H1 (cell line): Measurements from ENCODE around the gene PPIC. TPM values are rescaled to one million over a fixed set of nuclear protein-coding genes. Genes with fewer than 3 reads are reported as not detected.

Experiments used
- CTCF ChIA-PET: fragments of 300-600 bp; sonication (Branson Sonifier 250); formaldehyde crosslinking; loops from one replicate; lab custom pipeline; 2021; ENCODE audit not compliant: partially characterized antibody; lab: Charles Lee
- POLR2A ChIA-PET: fragments of 300-600 bp; sonication (Branson Sonifier 250); formaldehyde crosslinking; loops from one replicate; lab custom pipeline; 2021; ENCODE audit warnings: inconsistent platforms; ENCODE audit not compliant: partially characterized antibody; lab: Charles Lee
- DNase-seq, 2 experiments: peaks; one replicate each; pipeline versions ENCODE4 v3.0.0 to v3.0.0-alpha.2; 2010 to 2022; ENCODE audit warnings: low spot score in 2 of 2, low read depth in 1 of 2, mixed read lengths in 1 of 2
- FAIRE-seq: peaks from 2 replicates; lab custom pipeline; 2011; peaks lifted over from hg19 to GRCh38; lab: Jason Lieb, UNC
- H2AFZ ChIP-seq: 2 replicates; pipeline ENCODE4 v1.8.1; 2012; ENCODE audit warnings: low read length, inconsistent platforms
- H2AK5ac ChIP-seq: 2 replicates; pipeline ENCODE4 v1.6.1; 2013; ENCODE audit warnings: low read depth, low read length
- H2BK120ac ChIP-seq: replicated peaks from 2 replicates; pipeline ENCODE3; 2013; ENCODE audit warnings: low read depth, low read length, inconsistent platforms
- H2BK12ac ChIP-seq: 2 replicates; pipeline ENCODE4 v1.6.1; 2013; ENCODE audit warnings: low read depth, low read length
- H2BK15ac ChIP-seq: 2 replicates; pipeline ENCODE4 v1.6.1; 2013; ENCODE audit warnings: low read length
- H2BK20ac ChIP-seq: 2 replicates; pipeline ENCODE4 v1.6.1; 2013; ENCODE audit warnings: low read length
- H2BK5ac ChIP-seq: 2 replicates; pipeline ENCODE4 v1.6.1; 2013; ENCODE audit warnings: low read depth, low read length
- H3K14ac ChIP-seq: 2 replicates; pipeline ENCODE4 v1.6.1; 2013; ENCODE audit warnings: inconsistent platforms; ENCODE audit not compliant: insufficient read length
- H3K18ac ChIP-seq: 2 replicates; pipeline ENCODE4 v1.6.1; 2013; ENCODE audit warnings: low read length; ENCODE audit errors: extremely low read depth
- H3K23ac ChIP-seq: 2 replicates; pipeline ENCODE4 v1.6.1; 2013; ENCODE audit warnings: inconsistent platforms; ENCODE audit not compliant: insufficient read length
- H3K23me2 ChIP-seq: 2 replicates; pipeline ENCODE4 v1.6.1; 2013; ENCODE audit warnings: low read depth, low read length
- H3K27ac ChIP-seq: 2 replicates; pipeline ENCODE4 v1.6.1; 2011; ENCODE audit warnings: low read depth, low read length, inconsistent platforms
- H3K27me3 ChIP-seq, 4 experiments: replicated peaks in 1 of 4; 1 replicate in 1 of 4; 2 replicates in 3 of 4; pipeline versions ENCODE4 v1.6.1 to v1.8.1; 2011 to 2013; ENCODE audit warnings: low read length in 3 of 4, mild to moderate bottlenecking in 3 of 4, inconsistent platforms in 2 of 4, mixed read lengths in 2 of 4, moderate library complexity in 1 of 4; ENCODE audit not compliant: control insufficient read depth in 3 of 4, insufficient read depth in 3 of 4; ENCODE audit errors: extremely low read depth in 1 of 4
- H3K36me3 ChIP-seq, 4 experiments: 2 replicates each; pipeline versions ENCODE4 v1.6.1 to v1.8.1; 2011 to 2013; ENCODE audit warnings: mild to moderate bottlenecking in 4 of 4, low read length in 3 of 4, moderate library complexity in 2 of 4, control low read depth in 1 of 4, inconsistent platforms in 1 of 4; ENCODE audit not compliant: insufficient read depth in 4 of 4, control insufficient read depth in 2 of 4
- H3K4ac ChIP-seq: replicated peaks from 2 replicates; pipeline ENCODE3; 2013; ENCODE audit warnings: low read length, low read depth, mixed read lengths, inconsistent platforms; ENCODE audit not compliant: insufficient read length
- H3K4me1 ChIP-seq, 4 experiments: replicated peaks in 1 of 4; 1 replicate in 1 of 4; 2 replicates in 3 of 4; pipeline versions ENCODE4 v1.6.1 to v1.8.1; 2011 to 2013; ENCODE audit warnings: low read length in 3 of 4, inconsistent platforms in 2 of 4, mixed read lengths in 1 of 4; ENCODE audit not compliant: insufficient read depth in 4 of 4, control insufficient read depth in 3 of 4
- H3K4me2 ChIP-seq, 2 experiments: 2 replicates each; pipeline versions ENCODE4 v1.6.1 to v1.8.1; 2011 to 2013; ENCODE audit warnings: low read depth in 2 of 2, low read length in 2 of 2, control low read depth in 1 of 2, inconsistent platforms in 1 of 2, mild to moderate bottlenecking in 1 of 2; ENCODE audit not compliant: insufficient read depth in 1 of 2
- H3K4me3 ChIP-seq, 4 experiments: fragments of 200-600, 300-600 bp in 1 of 4; sonication (generic), shearing (Covaris generic), sonication (Bioruptor Twin) in 1 of 4; 2 replicates each; pipeline versions ENCODE4 v1.5.1 to v1.8.1; 2011 to 2016; ENCODE audit warnings: low read length in 4 of 4, low read depth in 3 of 4, control low read depth in 2 of 4, inconsistent platforms in 2 of 4, mild to moderate bottlenecking in 2 of 4, mixed read lengths in 1 of 4, moderate library complexity in 1 of 4; ENCODE audit not compliant: insufficient read depth in 2 of 4; ENCODE audit errors: extremely low read depth in 1 of 4
- H3K56ac ChIP-seq: replicated peaks from 2 replicates; pipeline ENCODE3; 2013; ENCODE audit warnings: low read depth, mild to moderate bottlenecking, mixed read lengths, low read length, inconsistent platforms; ENCODE audit not compliant: insufficient read length
- H3K79me1 ChIP-seq: 2 replicates; pipeline ENCODE4 v1.6.1; 2013; ENCODE audit warnings: low read depth, low read length, control low read depth
- H3K79me2 ChIP-seq, 2 experiments: 2 replicates each; pipeline versions ENCODE4 v1.6.1 to v1.8.1; 2012 to 2013; ENCODE audit warnings: low read length in 2 of 2, mild to moderate bottlenecking in 2 of 2, inconsistent platforms in 1 of 2; ENCODE audit not compliant: insufficient read depth in 2 of 2, control insufficient read depth in 1 of 2
- H3K9ac ChIP-seq, 4 experiments: replicated peaks in 1 of 4; 1 replicate in 1 of 4; 2 replicates in 3 of 4; pipeline versions ENCODE4 v1.6.1 to v1.8.1; 2011 to 2013; ENCODE audit warnings: low read depth in 3 of 4, low read length in 3 of 4, control low read depth in 2 of 4, mild to moderate bottlenecking in 2 of 4, moderate library complexity in 2 of 4, inconsistent platforms in 1 of 4; ENCODE audit errors: extremely low read depth in 1 of 4
- H3K9me3 ChIP-seq, 2 experiments: 2 replicates each; pipeline versions ENCODE4 v1.6.1 to v1.8.1; 2012 to 2013; ENCODE audit warnings: mild to moderate bottlenecking in 2 of 2, moderate library complexity in 2 of 2, control low read depth in 1 of 2, inconsistent platforms in 1 of 2, low read depth in 1 of 2, low read length in 1 of 2, mixed read lengths in 1 of 2; ENCODE audit not compliant: insufficient read depth in 2 of 2
- H4K20me1 ChIP-seq, 2 experiments: replicated peaks in 1 of 2; 2 replicates each; pipeline versions ENCODE3 to v1.8.1; 2011 to 2013; ENCODE audit warnings: inconsistent platforms in 2 of 2, low read length in 2 of 2, mild to moderate bottlenecking in 1 of 2; ENCODE audit not compliant: insufficient read depth in 2 of 2, control insufficient read depth in 1 of 2
- H4K5ac ChIP-seq: 2 replicates; pipeline ENCODE4 v1.6.1; 2013; ENCODE audit warnings: low read length, low read depth, mixed read lengths, inconsistent platforms; ENCODE audit not compliant: insufficient read length
- H4K8ac ChIP-seq: 2 replicates; pipeline ENCODE4 v1.8.0; 2013; ENCODE audit warnings: mild to moderate bottlenecking, moderate library complexity, low read length, inconsistent platforms; ENCODE audit not compliant: insufficient read depth; ENCODE audit errors: extremely low read depth
- H4K91ac ChIP-seq: replicated peaks from 2 replicates; pipeline ENCODE3; 2013; ENCODE audit warnings: low read length, mixed read lengths, inconsistent platforms; ENCODE audit not compliant: insufficient read length
- EGR1 ChIP-seq: IDR thresholded peaks from 2 replicates; pipeline ENCODE4 v1.6.1; 2011; ENCODE audit warnings: low read depth, low read length, borderline replicate concordance
- KDM1A ChIP-seq: fragments of 200-600, 300-600 bp; sonication (generic); IDR thresholded peaks from 2 replicates; pipeline ENCODE4 v1.7.1; 2016; ENCODE audit warnings: mild to moderate bottlenecking, low read length, borderline replicate concordance
- MAFK ChIP-seq: IDR thresholded peaks from 2 replicates; pipeline ENCODE4 v1.6.1; 2012; ENCODE audit warnings: low read depth, mild to moderate bottlenecking, improper control_type of control experiment, low read length
- SAP30 ChIP-seq: fragments of 300-600 bp; sonication (generic); IDR thresholded peaks from 2 replicates; pipeline ENCODE4 v1.7.1; 2012; ENCODE audit warnings: low read length, moderate library complexity, mild to moderate bottlenecking, inconsistent platforms; ENCODE audit not compliant: insufficient read depth, insufficient replicate concordance
- YY1 ChIP-seq: IDR thresholded peaks from 2 replicates; pipeline ENCODE4 v1.6.1; 2011; ENCODE audit warnings: low read depth, mild to moderate bottlenecking, low read length
- WGBS, 2 experiments: shearing (Covaris generic) in 1 of 2; methylation state at CpG; one replicate each; pipeline versions ENCODE4 v1.1.6 to v1.1.7; 2013 to 2015; ENCODE audit warnings: low lambda C conversion rate in 2 of 2, mixed read lengths in 2 of 2, inconsistent platforms in 1 of 2, low coverage in 1 of 2, missing lambda C conversion rate in 1 of 2; ENCODE audit not compliant: insufficient replicate concordance in 2 of 2, insufficient coverage in 1 of 2, insufficient read length in 1 of 2; ENCODE audit errors: extremely low coverage in 1 of 2, missing lambda C conversion rate in 1 of 2; 5-methylcytosine and 5-hydroxymethylcytosine counted together
- polyA plus RNA-seq, 7 experiments: library from polyadenylated mRNA; depleted of rRNA in 3 of 7; stranded (reverse) in 5 of 7; unstranded in 2 of 7; fragments of >200 nt in 5 of 7; fragments of 200-250 nt in 2 of 7; gene quantifications; 1 replicate in 5 of 7; 2 replicates in 1 of 7; 4 replicates in 1 of 7; pipeline versions ENCODE4 v1.2.1 to v1.2.3, GENCODE V29; 2011 to 2013; ENCODE audit warnings: missing spikeins in 2 of 7, mixed read lengths in 2 of 7
- total RNA-seq: library from RNA; stranded (reverse); fragmentation: NEBNext Ultra II Directional; extraction: Animal tissue kit (Norgen Biotek cat#: 25700); gene quantifications from 2 replicates; pipeline ENCODE4 v1.2.1, GENCODE V29; 2021
- TF ChIP-seq, protein P1 (sequence below), 3 experiments: IDR thresholded peaks; 1 replicate in 2 of 3; 2 replicates in 1 of 3; pipeline versions ENCODE4 v1.5.1 to v1.6.1; 2011; ENCODE audit warnings: low read length in 3 of 3, mild to moderate bottlenecking in 3 of 3, inconsistent platforms in 2 of 3, low read depth in 1 of 3, moderate library complexity in 1 of 3; ENCODE audit not compliant: insufficient read depth in 1 of 3; ENCODE audit errors: control extremely low read depth in 1 of 3

The PPIC gene
- total and polyA plus RNA-seq, 2 of the 8 experiments (the other 6 are each of a cell fraction or from before 2014, with no cell fraction given): 8.5 to 10.4 TPM

DNA sequence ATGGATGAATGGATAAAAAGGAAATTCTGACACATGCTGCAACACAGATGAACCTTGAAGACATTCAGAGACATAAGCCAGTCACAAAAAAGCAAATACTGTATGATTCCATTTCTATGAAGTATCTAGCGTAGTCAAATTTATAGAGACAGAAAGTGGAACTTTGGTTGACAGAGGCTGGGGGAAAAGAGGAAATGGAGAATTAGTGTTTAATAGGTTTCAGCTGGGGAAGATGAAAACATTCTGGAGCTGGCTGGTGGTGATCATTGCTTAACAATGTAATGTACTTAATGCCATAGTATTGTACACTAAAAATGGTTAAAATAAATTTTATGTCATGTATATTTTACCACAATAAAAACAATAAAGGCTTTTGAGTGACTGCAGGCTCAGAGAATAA, 24.2 kb downstream of the PPIC start:
- H4K20me1 ChIP-seq: no peaks in the 10 kb centered on the region
- H3K56ac ChIP-seq: no peak overlapping the region
- no peak overlapping the region for H2BK12ac ChIP-seq
- no peak overlapping the region for H4K5ac ChIP-seq
- H3K4me2 ChIP-seq: no peak overlapping the region
- 87% methylated on average over 1 of the region's 1 CpG; no CpG with 5 or more reads in 1 of the 2 experiments for WGBS, 2 experiments
- H3K27ac ChIP-seq: no peak overlapping the region
- H2BK5ac ChIP-seq: no peak overlapping the region
- H2BK15ac ChIP-seq: no peak overlapping the region
- H4K91ac ChIP-seq: no peak overlapping the region
- H3K9me3 ChIP-seq: no peaks in the 10 kb centered on the region
- H3K27me3 ChIP-seq: peaks cover 0 to 1% (median 0%) of the 10 kb centered on the region in 4 experiments; a peak in 1 of 7 replicates
- H2AK5ac ChIP-seq: no peak overlapping the region
- H3K36me3 ChIP-seq: no peaks in the 10 kb centered on the region
- no peak overlapping the region for H3K23ac ChIP-seq
- ChIA-PET CTCF (no interaction called here), POLR2A (no interaction called here)
- no peak overlapping the region for H2AFZ ChIP-seq
- no peak overlapping the region for H3K14ac ChIP-seq
- no peak overlapping the region for H3K4ac ChIP-seq
- peaks cover 0 to 4% (median 0%) of the 10 kb centered on the region in 4 experiments; a peak in 1 of 7 replicates for H3K4me1 ChIP-seq
- TF ChIP-seq, protein P1, sequence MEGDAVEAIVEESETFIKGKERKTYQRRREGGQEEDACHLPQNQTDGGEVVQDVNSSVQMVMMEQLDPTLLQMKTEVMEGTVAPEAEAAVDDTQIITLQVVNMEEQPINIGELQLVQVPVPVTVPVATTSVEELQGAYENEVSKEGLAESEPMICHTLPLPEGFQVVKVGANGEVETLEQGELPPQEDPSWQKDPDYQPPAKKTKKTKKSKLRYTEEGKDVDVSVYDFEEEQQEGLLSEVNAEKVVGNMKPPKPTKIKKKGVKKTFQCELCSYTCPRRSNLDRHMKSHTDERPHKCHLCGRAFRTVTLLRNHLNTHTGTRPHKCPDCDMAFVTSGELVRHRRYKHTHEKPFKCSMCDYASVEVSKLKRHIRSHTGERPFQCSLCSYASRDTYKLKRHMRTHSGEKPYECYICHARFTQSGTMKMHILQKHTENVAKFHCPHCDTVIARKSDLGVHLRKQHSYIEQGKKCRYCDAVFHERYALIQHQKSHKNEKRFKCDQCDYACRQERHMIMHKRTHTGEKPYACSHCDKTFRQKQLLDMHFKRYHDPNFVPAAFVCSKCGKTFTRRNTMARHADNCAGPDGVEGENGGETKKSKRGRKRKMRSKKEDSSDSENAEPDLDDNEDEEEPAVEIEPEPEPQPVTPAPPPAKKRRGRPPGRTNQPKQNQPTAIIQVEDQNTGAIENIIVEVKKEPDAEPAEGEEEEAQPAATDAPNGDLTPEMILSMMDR (IDR thresholded peaks at IDR 0.05; ENCODE audit: control extremely low read depth in 1 of 3, insufficient read depth in 1 of 3, low read depth in 1 of 3, low read length in 3 of 3): no peak
- TF ChIP-seq YY1 (no peak), KDM1A (no peak), SAP30 (no peak), MAFK (no peak), EGR1 (no peak)
- no peak overlapping the region for H2BK20ac ChIP-seq
- FAIRE-seq (no peak), DNase-seq (no peak)
- no peak overlapping the region for H4K8ac ChIP-seq
- no peak overlapping the region for H3K9ac ChIP-seq
- H3K79me2 ChIP-seq: no peaks in the 10 kb centered on the region
- no peak overlapping the region for H2BK120ac ChIP-seq
- no peak overlapping the region for H3K18ac ChIP-seq
- H3K23me2 ChIP-seq: no peaks in the 10 kb centered on the region
- H3K4me3 ChIP-seq: no peak overlapping the region
- H3K79me1 ChIP-seq: no peaks in the 10 kb centered on the region
